Fibroblast of mammary gland (primary cell): ENCODE measurements around the gene KCNIP3.

Source experiments
- DNase-seq: peaks from one replicate; pipeline ENCODE4 v3.0.0-alpha.2; 2010; ENCODE audit warnings: low read depth
- H3K4me3 ChIP-seq: 2 replicates; pipeline ENCODE4 v1.5.1; 2011; ENCODE audit warnings: low read depth, mild to moderate bottlenecking, low read length, moderate library complexity; ENCODE audit not compliant: control insufficient read depth
- CTCF ChIP-seq: conservative IDR thresholded peaks from 2 replicates; pipeline ENCODE4 v1.5.1; 2011; ENCODE audit warnings: low read depth, low read length, inconsistent platforms; ENCODE audit not compliant: control insufficient read depth, insufficient read depth

Gene KCNIP3

GRCh38 chr2:95270541-95271081, 26.5 kb upstream of the KCNIP3 start:
- DNase-seq: no peak
- no peak overlapping the region for H3K4me3 ChIP-seq
- TF ChIP-seq CTCF: no peak

- no peak for TF ChIP-seq CTCF
- no peak for DNase-seq
- H3K4me3 ChIP-seq: no peak overlapping the region
Observed at GRCh38 chr2:95271381-95271971, 25.7 kb upstream of the KCNIP3 start.

DNA sequence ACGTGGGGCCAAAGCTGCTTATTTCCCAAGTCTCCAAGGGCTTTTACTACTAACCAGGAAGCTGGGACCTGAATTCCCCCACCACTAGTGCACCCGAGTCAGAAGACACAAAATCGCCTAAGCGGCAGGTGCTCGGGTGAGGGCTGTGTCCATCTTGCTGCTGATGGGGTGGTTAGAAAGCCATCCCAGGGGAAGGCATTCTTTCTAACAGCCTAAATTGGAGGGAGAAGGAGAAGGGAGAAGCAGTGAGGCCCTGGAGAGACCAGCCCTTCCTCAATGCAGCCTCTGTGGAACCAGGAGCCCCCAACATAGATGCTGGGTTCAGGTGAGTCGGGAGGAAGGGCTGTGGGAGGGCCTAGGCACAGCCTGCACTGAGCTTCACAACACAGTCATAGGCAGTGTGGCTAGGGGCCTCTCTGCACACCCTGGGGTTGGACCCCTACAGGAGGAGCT, 24.8 kb upstream of the KCNIP3 start:
- no peak for DNase-seq

GRCh38 chr2:95272781-95273180, 24.4 kb upstream of the KCNIP3 start:
- TF ChIP-seq CTCF: no peak
- no peak overlapping the region for H3K4me3 ChIP-seq
- DNase-seq: no peak

More for the DNA sequence above, 24.8 kb upstream of the KCNIP3 start:
- no peak overlapping the region for H3K4me3 ChIP-seq
- no peak for TF ChIP-seq CTCF

- no peak for TF ChIP-seq CTCF
- DNase-seq: no peak
- H3K4me3 ChIP-seq: no peak overlapping the region
Observed at GRCh38 chr2:95273566-95274290, 23.4 kb upstream of the KCNIP3 start.

DNA sequence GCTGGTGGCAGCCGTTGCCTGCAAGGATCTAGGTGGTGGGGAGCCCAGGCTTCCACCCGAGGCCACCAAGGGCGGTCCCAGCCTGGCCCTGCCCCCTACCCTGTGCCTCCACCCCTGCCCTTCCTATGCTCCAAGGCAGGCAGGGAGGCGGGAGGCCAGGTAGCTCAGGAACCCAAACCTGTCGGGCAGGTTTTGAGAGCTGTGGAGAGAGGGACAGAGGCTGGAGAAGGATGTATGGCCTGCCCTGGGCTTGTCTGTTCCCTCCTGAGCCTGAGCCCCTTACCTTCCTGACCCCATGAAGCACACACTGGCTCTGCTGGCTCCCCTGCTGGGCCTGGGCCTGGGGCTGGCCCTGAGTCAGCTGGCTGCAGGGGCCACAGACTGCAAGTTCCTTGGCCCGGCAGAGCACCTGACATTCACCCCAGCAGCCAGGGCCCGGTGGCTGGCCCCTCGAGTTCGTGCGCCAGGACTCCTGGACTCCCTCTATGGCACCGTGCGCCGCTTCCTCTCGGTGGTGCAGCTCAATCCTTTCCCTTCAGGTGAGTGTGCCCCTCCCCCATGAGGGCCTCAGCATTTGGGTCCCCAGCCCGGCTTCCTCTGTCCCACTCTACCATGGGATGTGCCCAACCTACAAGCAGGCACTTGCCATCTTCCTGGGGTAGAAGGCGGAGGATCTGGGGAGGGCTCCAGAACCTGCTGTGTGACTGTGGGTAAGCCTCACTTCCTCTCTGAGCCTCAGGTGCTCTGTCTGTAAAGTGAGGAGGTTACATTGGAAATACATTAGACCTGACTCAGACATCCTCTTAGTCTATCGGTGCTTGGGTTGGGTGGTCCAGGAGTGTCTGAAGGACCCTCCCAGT, 22.6 kb upstream of the KCNIP3 start, which contains the start of gene PROM2:
PROM2 (plus strand) TSS at position 159 of the 860 bp plus-strand sequence; CDS start at position 296, 137 bp downstream.
- H3K4me3 ChIP-seq: no peak within 1 kb of the TSS
- no peak for TF ChIP-seq CTCF
- no peak for DNase-seq
